ENCODE results near the gene YTHDC1.
"Not testable (repeated sequence)": the region's sequence is repeated elsewhere in the genome, so short reads cannot be mapped to it uniquely, and the experiment has no call there.

Gene YTHDC1

GRCh38 chr4:68287704-68288392, 62.0 kb downstream of the YTHDC1 start:
- DNase-seq, result no peak

- no peak for DNase-seq
Measured at GRCh38 chr4:68283714-68284113, 66.2 kb downstream of the YTHDC1 start.

GRCh38 chr4:68283095-68283494, 66.8 kb downstream of the YTHDC1 start:
- no peak for DNase-seq

- DNase-seq, result not testable (repeated sequence)
Measured at GRCh38 chr4:68281796-68282740, 67.8 kb downstream of the YTHDC1 start.

- DNase-seq, result no peak
Measured at GRCh38 chr4:68278029-68278428, 71.9 kb downstream of the YTHDC1 start.

GRCh38 chr4:68277627-68278026, 72.3 kb downstream of the YTHDC1 start:
- DNase-seq, result no peak

- no peak for DNase-seq
Measured at GRCh38 chr4:68272860-68273259, 77.0 kb downstream of the YTHDC1 start.

GRCh38 chr4:68272380-68272779, 77.5 kb downstream of the YTHDC1 start:
- no peak for DNase-seq

GRCh38 chr4:68271851-68272357, 78.0 kb downstream of the YTHDC1 start:
- peak in 1 of 2 donors; percentile 74 for DNase-seq

- no peak for DNase-seq
Measured at GRCh38 chr4:68267433-68267944, 82.4 kb downstream of the YTHDC1 start.

- no peak for DNase-seq
Measured at GRCh38 chr4:68264875-68265565, 84.9 kb downstream of the YTHDC1 start.
